Activated gamma-delta T cell treated with Interleukin-2 at 50 U/mL for 16 hours (primary cell): ENCODE results near the gene IRGC.
"Not testable (repeated sequence)": the region's sequence is repeated elsewhere in the genome, so short reads cannot be mapped to it uniquely, and the experiment has no call there.

Experiments used
- DNase-seq: peaks from one replicate; pipeline ENCODE4 v3.0.0-alpha.2; 2020

IRGC gene

GRCh38 chr19:43715776-43716175, at the start of gene IRGC:
TSS of gene IRGC (plus strand) at chr19:43716076. CDS start at chr19:43718559, 2,483 bp downstream.
- DNase-seq = no peak

- no peak for DNase-seq
Observed at GRCh38 chr19:43667126-43667875, 48.6 kb upstream of the IRGC start.

GRCh38 chr19:43667876-43668405, 47.9 kb upstream of the IRGC start:
- no peak for DNase-seq

- peak; percentile 89 for DNase-seq
Observed at GRCh38 chr19:43668406-43669109, 47.3 kb upstream of the IRGC start.

- DNase-seq = no peak
Observed at GRCh38 chr19:43672061-43672679, 43.7 kb upstream of the IRGC start.

GRCh38 chr19:43673637-43674036, 42.2 kb upstream of the IRGC start:
- no peak for DNase-seq

GRCh38 chr19:43674183-43674582, 41.7 kb upstream of the IRGC start:
- DNase-seq = no peak

- no peak for DNase-seq
Observed at GRCh38 chr19:43674596-43674995, 41.3 kb upstream of the IRGC start.

GRCh38 chr19:43675269-43675879, 40.5 kb upstream of the IRGC start:
- no peak for DNase-seq

- DNase-seq = no peak
Observed at GRCh38 chr19:43675906-43676305, 40.0 kb upstream of the IRGC start.

- no peak for DNase-seq
Observed at GRCh38 chr19:43678512-43679261, 37.2 kb upstream of the IRGC start.

- DNase-seq = no peak
Observed at GRCh38 chr19:43681821-43682220, 34.1 kb upstream of the IRGC start.

GRCh38 chr19:43682269-43682668, 33.6 kb upstream of the IRGC start:
- DNase-seq = not testable (repeated sequence)

- DNase-seq = no peak
Observed at GRCh38 chr19:43682824-43683661, 32.8 kb upstream of the IRGC start.

GRCh38 chr19:43683905-43684304, 32.0 kb upstream of the IRGC start:
- DNase-seq = no peak

GRCh38 chr19:43684326-43684725, 31.6 kb upstream of the IRGC start:
- DNase-seq = no peak

GRCh38 chr19:43687660-43687997, 28.2 kb upstream of the IRGC start:
- no peak for DNase-seq

GRCh38 chr19:43688059-43688701, 27.7 kb upstream of the IRGC start:
- DNase-seq = no peak

- DNase-seq = no peak
Observed at GRCh38 chr19:43690444-43690843, 25.4 kb upstream of the IRGC start.

GRCh38 chr19:43690890-43691289, 25.0 kb upstream of the IRGC start:
- DNase-seq = no peak

GRCh38 chr19:43691755-43692154, 24.1 kb upstream of the IRGC start:
- DNase-seq = no peak
